GM12878 (cell line): ENCODE data around the gene NR2F1. TPM values are rescaled to one million over a fixed set of nuclear protein-coding genes. Genes with fewer than 3 reads are reported as not detected.

Source experiments
- ATAC-seq: fragments of 200-7000 bp; cut with Tn5 transposase; 3 replicates; pipeline ENCODE4 v1.9.1; 2020; ENCODE audit warnings: mild to moderate bottlenecking, moderate library complexity
- BruUV-seq: library from RNA; stranded (reverse); fragments of 400-500 nt; replicated peaks from 2 replicates; lab custom pipeline; 2021; lab: Mats Ljungman, UMichigan
- CTCF ChIA-PET: fragments of 300-600 bp; sonication (Branson Sonifier 250); formaldehyde crosslinking; extraction: SDS; loops from one replicate; lab custom pipeline; 2021; ENCODE audit warnings: inconsistent platforms; lab: Yijun Ruan, JAX
- POLR2A ChIA-PET: fragments of 350-600 bp; formaldehyde crosslinking; extraction: SDS; loops from one replicate; lab custom pipeline; 2021; ENCODE audit warnings: inconsistent platforms; lab: Charles Lee
- RAD21 ChIA-PET: fragments of 300-600 bp; sonication (Branson Sonifier 250); formaldehyde crosslinking; loops from one replicate; lab custom pipeline; 2023; ENCODE audit warnings: antibody characterized with exemption; ENCODE audit not compliant: unreplicated experiment; lab: Charles Lee
- SMC1A ChIA-PET: fragments of 300-600 bp; sonication (Branson Sonifier 250); formaldehyde crosslinking; loops from one replicate; lab custom pipeline; 2023; ENCODE audit not compliant: unreplicated experiment, uncharacterized antibody; lab: Charles Lee
- DNase-seq: peaks from one replicate; pipeline ENCODE4 v3.0.0-alpha.2; 2011; ENCODE audit warnings: low read depth, low spot score
- FAIRE-seq: peaks from 3 replicates; lab custom pipeline; 2011; peaks lifted over from hg19 to GRCh38; lab: Jason Lieb, UNC
- H2AFZ ChIP-seq: 2 replicates; pipeline ENCODE4 v1.6.0; 2011; ENCODE audit warnings: low read depth, low read length, control low read depth; ENCODE audit not compliant: control insufficient read depth
- H3K27ac ChIP-seq: 2 replicates; pipeline ENCODE4 v1.5.1; 2011; ENCODE audit warnings: control low read depth; ENCODE audit not compliant: control insufficient read depth, insufficient read depth
- H3K27me3 ChIP-seq, 2 experiments: replicated peaks in 1 of 2; 2 replicates each; pipeline versions ENCODE4 v1.6.0 to v1.6.1; 2011; ENCODE audit warnings: low read length in 1 of 2; ENCODE audit not compliant: control insufficient read depth in 2 of 2, insufficient read depth in 2 of 2
- H3K36me3 ChIP-seq, 2 experiments: 2 replicates each; pipeline ENCODE4 v1.5.1; 2011; ENCODE audit warnings: low read length in 1 of 2; ENCODE audit not compliant: control insufficient read depth in 2 of 2, insufficient read depth in 2 of 2
- H3K4me1 ChIP-seq: 2 replicates; pipeline ENCODE4 v1.6.1; 2011; ENCODE audit warnings: mild to moderate bottlenecking, low read length, moderate library complexity, mixed read lengths; ENCODE audit not compliant: control insufficient read depth, insufficient read depth
- H3K4me2 ChIP-seq: 2 replicates; pipeline ENCODE4 v1.6.0; 2011; ENCODE audit warnings: control low read depth; ENCODE audit not compliant: control insufficient read depth, insufficient read depth
- H3K4me3 ChIP-seq: fragments of 200-600 bp; sonication (generic); 2 replicates; pipeline ENCODE4 v1.5.1; 2016
- H3K79me2 ChIP-seq: 2 replicates; pipeline ENCODE4 v1.6.0; 2011; ENCODE audit warnings: low read length; ENCODE audit not compliant: control insufficient read depth, insufficient read depth
- H3K9ac ChIP-seq: 2 replicates; pipeline ENCODE4 v1.8.0; 2011; ENCODE audit warnings: low read length, control low read depth, mixed read lengths; ENCODE audit not compliant: control insufficient read depth, insufficient read depth
- H3K9me3 ChIP-seq: replicated peaks from 3 replicates; pipeline ENCODE4 v1.5.1; 2011; ENCODE audit warnings: mild to moderate bottlenecking, low read length; ENCODE audit not compliant: control insufficient read depth, insufficient read depth
- H4K20me1 ChIP-seq: 2 replicates; pipeline ENCODE4 v1.6.0; 2011; ENCODE audit not compliant: control insufficient read depth, insufficient read depth
- BHLHE40 ChIP-seq, 2 experiments: fragments of 450-650 bp in 1 of 2; IDR thresholded peaks; 2 replicates each; pipeline ENCODE4 v1.6.1; 2011 to 2017; ENCODE audit warnings: low read depth in 2 of 2, borderline replicate concordance in 1 of 2, improper control_type of control experiment in 1 of 2, low read length in 1 of 2, mild to moderate bottlenecking in 1 of 2
- CEBPB ChIP-seq, 2 experiments: fragments of 150-350 bp in 1 of 2; IDR thresholded peaks; 2 replicates each; pipeline ENCODE4 v1.6.1; 2012 to 2014; ENCODE audit warnings: low read depth in 2 of 2, low read length in 2 of 2, borderline replicate concordance in 1 of 2, inconsistent platforms in 1 of 2
- CREB1 ChIP-seq: IDR thresholded peaks from 2 replicates; pipeline ENCODE4 v1.6.1; 2012; ENCODE audit warnings: low read depth, mild to moderate bottlenecking, inconsistent platforms
- FOS ChIP-seq: IDR thresholded peaks from 3 replicates; pipeline ENCODE4 v1.6.1; 2011; ENCODE audit warnings: borderline replicate concordance; ENCODE audit not compliant: insufficient read length; ENCODE audit errors: extremely low read depth
- NFYA ChIP-seq: IDR thresholded peaks from 2 replicates; pipeline ENCODE4 v1.6.1; 2011; ENCODE audit warnings: low read depth, mild to moderate bottlenecking, low read length, improper control_type of control experiment, borderline replicate concordance
- POLR2AphosphoS5 ChIP-seq: IDR thresholded peaks from 2 replicates; pipeline ENCODE4 v1.6.1; 2011; ENCODE audit warnings: mild to moderate bottlenecking, low read length, inconsistent platforms
- SIX5 ChIP-seq: IDR thresholded peaks from 2 replicates; pipeline ENCODE4 v1.6.1; 2011; ENCODE audit warnings: mild to moderate bottlenecking, low read depth, low read length, moderate library complexity; ENCODE audit not compliant: severe bottlenecking
- SMAD1 ChIP-seq: fragments of 450-650 bp; IDR thresholded peaks from 2 replicates; pipeline ENCODE4 v1.6.1; 2018; ENCODE audit warnings: mild to moderate bottlenecking, low read depth; ENCODE audit not compliant: partially characterized antibody
- TBL1XR1 ChIP-seq: IDR thresholded peaks from 2 replicates; pipeline ENCODE4 v1.6.1; 2012; ENCODE audit warnings: low read depth, low read length, improper control_type of control experiment
- TCF3 ChIP-seq: IDR thresholded peaks from 2 replicates; pipeline ENCODE4 v1.6.1; 2012; ENCODE audit warnings: low read depth, mild to moderate bottlenecking, low read length, borderline replicate concordance; ENCODE audit not compliant: insufficient read depth
- ZNF24 ChIP-seq: fragments of 450-650 bp; IDR thresholded peaks from 2 replicates; pipeline ENCODE4 v1.6.1; 2017; ENCODE audit warnings: antibody characterized with exemption, mild to moderate bottlenecking
- WGBS: methylation state at CpG from one replicate; pipeline ENCODE4 v1.1.6; 2016; ENCODE audit warnings: low lambda C conversion rate; ENCODE audit not compliant: insufficient replicate concordance, insufficient coverage; ENCODE audit errors: missing lambda C conversion rate; 5-methylcytosine and 5-hydroxymethylcytosine counted together
- in situ Hi-C: fragments of 300-500 bp; cut with MboI; formaldehyde crosslinking; loops from 9 replicates; pipeline ENCODE4 v1.14.3; 2018; ENCODE audit warnings: mixed read lengths
- intact Hi-C: fragments of 100-400 bp; cut with micrococcal nuclease; formaldehyde crosslinking; loops from one replicate; pipeline ENCODE4 v1.14.2; 2022; ENCODE audit not compliant: unreplicated experiment
- polyA plus RNA-seq, 11 experiments: library from polyadenylated mRNA; depleted of rRNA in 4 of 11; unstranded in 6 of 11; stranded (reverse) in 5 of 11; fragments of >200 nt; fragmentation: Nextera tagmentation in 4 of 11; fragmentation: Illumina TruSeq in 1 of 11; extraction: Ambion mirVana in 4 of 11; extraction: Trizol in 1 of 11; gene quantifications; 1 replicate in 1 of 11; 2 replicates in 10 of 11; pipeline versions ENCODE4 v1.2.1 to v1.2.3, GENCODE V29; 2011 to 2016; ENCODE audit warnings: inconsistent platforms in 2 of 11, missing spikeins in 2 of 11, low read depth in 1 of 11
- total RNA-seq, 4 experiments: library from RNA; depleted of rRNA in 3 of 4; stranded (reverse); fragments of >200 nt in 3 of 4; fragmentation: Illumina TruSeq in 1 of 4; extraction: Trizol in 1 of 4; gene quantifications; 2 replicates each; pipeline versions ENCODE4 v1.2.1 to v1.2.3, GENCODE V29; 2013 to 2021
- TF ChIP-seq, protein P1 (sequence below): fragments of 450-650 bp; IDR thresholded peaks from 2 replicates; pipeline ENCODE4 v1.6.1; 2017; ENCODE audit warnings: low read depth, mild to moderate bottlenecking, moderate library complexity

NR2F1 gene
- total and polyA plus RNA-seq, 10 of the 15 experiments (the other 5 are each of a cell fraction or from before 2014, with no cell fraction given), result 0.04 to 0.79 (median 0.36) TPM; not detected in 7

- ChIA-PET POLR2A (interaction anchor here (0.5 kb wide), 1 partner anchor 723 kb away, joined by 5 read pairs; no protein-coding TSS in a partner anchor), SMC1A (no interaction called here)
Observed at GRCh38 chr5:93632327-93632726, 49.3 kb downstream of the NR2F1 start.

More at GRCh38 chr5:93632327-93632726, 49.3 kb downstream of the NR2F1 start:
- intact Hi-C loops, result no loop called here
- H4K20me1 ChIP-seq, result no peaks in the 10 kb centered on the region
- no peaks in the 10 kb centered on the region for H3K9me3 ChIP-seq
- H3K9ac ChIP-seq, result no peak overlapping the region
- no peak for FAIRE-seq
- in situ Hi-C loops, result no loop called here
- RAD21 ChIA-PET, result no interaction called here
- WGBS, result 88% methylated on average over 4 of the region's 4 CpGs
- no peaks in the 10 kb centered on the region for H3K27me3 ChIP-seq
- TF ChIP-seq POLR2AphosphoS5, result no peak
- TF ChIP-seq SMAD1, result no peak
- no peak for TF ChIP-seq SIX5
- no peak for TF ChIP-seq TCF3
- TF ChIP-seq TBL1XR1, result no peak
- no peak for TF ChIP-seq NFYA
- TF ChIP-seq CREB1, result no peak
- no peak for TF ChIP-seq FOS
- no peak for TF ChIP-seq ZNF24
- TF ChIP-seq BHLHE40 (IDR thresholded peaks at IDR 0.05; ENCODE audit: borderline replicate concordance in 1 of 2, low read depth in 2 of 2, low read length in 1 of 2), result no peak
- TF ChIP-seq, protein P1, sequence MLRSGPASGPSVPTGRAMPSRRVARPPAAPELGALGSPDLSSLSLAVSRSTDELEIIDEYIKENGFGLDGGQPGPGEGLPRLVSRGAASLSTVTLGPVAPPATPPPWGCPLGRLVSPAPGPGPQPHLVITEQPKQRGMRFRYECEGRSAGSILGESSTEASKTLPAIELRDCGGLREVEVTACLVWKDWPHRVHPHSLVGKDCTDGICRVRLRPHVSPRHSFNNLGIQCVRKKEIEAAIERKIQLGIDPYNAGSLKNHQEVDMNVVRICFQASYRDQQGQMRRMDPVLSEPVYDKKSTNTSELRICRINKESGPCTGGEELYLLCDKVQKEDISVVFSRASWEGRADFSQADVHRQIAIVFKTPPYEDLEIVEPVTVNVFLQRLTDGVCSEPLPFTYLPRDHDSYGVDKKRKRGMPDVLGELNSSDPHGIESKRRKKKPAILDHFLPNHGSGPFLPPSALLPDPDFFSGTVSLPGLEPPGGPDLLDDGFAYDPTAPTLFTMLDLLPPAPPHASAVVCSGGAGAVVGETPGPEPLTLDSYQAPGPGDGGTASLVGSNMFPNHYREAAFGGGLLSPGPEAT, result no peak
- no peak for TF ChIP-seq CEBPB (IDR thresholded peaks at IDR 0.05; ENCODE audit: borderline replicate concordance in 1 of 2, low read depth in 2 of 2, low read length in 2 of 2)
- TF ChIP-seq, all 136 proteins: peak for 0
- Histone ChIP-seq H3K27ac (no peak overlapping the region), H3K36me3 (no peaks in the 10 kb centered on the region), H3K4me1 (no peaks in the 10 kb centered on the region), H3K4me3 (no peak overlapping the region), H3K4me2 (no peak overlapping the region), H3K79me2 (no peaks in the 10 kb centered on the region), H2AFZ (no peak overlapping the region)
- CTCF ChIA-PET, result no interaction called here
- BruUV-seq, result no TSS peak
- DNase-seq (no peak), ATAC-seq (no peak)
